Skin of body (tissue), 2 donors: ENCODE results near the gene NGFR. TPM values are rescaled to one million over a fixed set of nuclear protein-coding genes. Genes with fewer than 3 reads are reported as not detected.

Source experiments
- DNase-seq: peaks from one replicate; lab custom pipeline; 2025; lab: John Stamatoyannopoulos, UW
- total RNA-seq: library from RNA; depleted of rRNA; stranded (reverse); fragments of >200 nt; gene quantifications from one replicate; pipeline ENCODE4 v1.2.3, GENCODE V29; 2014

NGFR gene
- total RNA-seq, 1 donor from 2014 or later = 11.2 TPM

GRCh38 chr17:49515196-49515770 is 20.2 kb downstream of the NGFR start:
- peak; percentile 88 for DNase-seq

DNA sequence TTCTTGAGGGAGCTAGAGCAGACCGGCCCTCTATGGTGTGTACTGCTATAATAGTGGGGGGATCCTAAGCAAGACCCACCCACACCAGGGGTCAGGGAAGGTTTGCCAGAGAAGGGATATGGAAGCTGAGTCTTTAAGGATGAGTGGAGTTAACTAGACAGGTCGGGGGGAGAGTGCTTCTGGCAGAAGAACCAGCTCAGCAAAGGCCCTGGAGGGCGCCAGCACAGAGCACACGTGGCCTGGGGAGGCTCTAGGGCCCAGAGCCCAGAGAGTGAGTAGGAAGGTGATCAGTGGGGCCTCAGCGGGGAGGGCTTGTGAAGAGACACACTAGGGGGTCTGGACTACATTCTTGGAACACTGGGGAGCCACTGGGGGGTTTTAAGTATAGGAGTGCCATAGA is 21.1 kb downstream of the NGFR start:
- DNase-seq = no peak

GRCh38 chr17:49518346-49519078 is 23.4 kb downstream of the NGFR start:
- DNase-seq = no peak

DNA sequence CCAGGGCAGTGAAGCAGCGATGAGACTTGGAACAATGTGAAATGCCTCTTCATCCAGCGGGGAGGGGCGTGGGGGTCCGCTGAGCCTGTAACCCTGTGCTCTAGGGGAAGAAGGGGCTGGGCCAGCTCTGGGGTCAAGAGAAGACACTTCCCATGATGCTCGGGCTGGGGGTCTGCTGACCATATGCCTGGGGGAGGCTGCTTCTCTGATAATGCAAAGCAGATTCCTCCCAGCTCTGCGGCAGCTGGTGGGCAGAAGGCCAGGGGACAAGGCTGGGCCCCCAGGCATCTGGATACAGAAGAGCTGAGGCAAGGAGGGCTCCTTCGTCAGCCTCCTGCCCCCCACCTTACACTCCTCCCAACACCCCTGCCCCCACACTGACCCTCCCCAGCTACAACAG is 24.7 kb downstream of the NGFR start:
- peak; percentile 70 for DNase-seq

DNA sequence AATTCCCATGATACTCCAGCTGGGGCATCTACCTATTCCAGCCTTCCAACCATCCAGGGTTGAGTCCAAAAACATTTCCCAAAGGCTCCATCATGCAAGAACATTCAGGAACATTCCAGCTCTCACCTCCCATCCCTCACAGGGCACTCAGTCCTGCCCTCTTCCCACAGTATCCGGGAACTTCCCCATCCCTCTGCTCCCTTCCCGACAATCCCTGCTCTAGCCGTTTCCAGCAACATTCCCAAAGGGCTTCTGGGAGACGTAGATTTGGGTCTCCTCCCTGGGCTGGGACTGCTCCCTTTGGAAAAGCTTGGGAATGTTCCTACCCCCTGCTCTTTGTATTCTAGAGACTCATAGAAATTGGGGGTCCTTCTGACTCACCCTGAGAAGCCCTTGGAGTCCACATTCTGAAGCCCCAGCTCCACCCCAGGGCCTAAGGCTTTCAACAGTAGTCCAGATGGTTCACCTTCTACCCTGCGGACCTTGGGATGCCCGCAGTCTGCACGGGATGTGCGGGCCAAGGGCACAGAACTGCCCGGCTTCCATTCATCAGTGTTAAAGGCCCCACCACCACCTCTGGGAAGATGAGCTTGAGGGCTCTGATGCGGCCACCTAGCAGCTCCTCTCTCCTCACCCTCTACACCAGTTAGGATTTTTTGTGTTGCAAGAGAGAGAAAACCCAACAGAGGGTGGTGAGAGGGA is 25.4 kb downstream of the NGFR start:
- DNase-seq = no peak

DNA sequence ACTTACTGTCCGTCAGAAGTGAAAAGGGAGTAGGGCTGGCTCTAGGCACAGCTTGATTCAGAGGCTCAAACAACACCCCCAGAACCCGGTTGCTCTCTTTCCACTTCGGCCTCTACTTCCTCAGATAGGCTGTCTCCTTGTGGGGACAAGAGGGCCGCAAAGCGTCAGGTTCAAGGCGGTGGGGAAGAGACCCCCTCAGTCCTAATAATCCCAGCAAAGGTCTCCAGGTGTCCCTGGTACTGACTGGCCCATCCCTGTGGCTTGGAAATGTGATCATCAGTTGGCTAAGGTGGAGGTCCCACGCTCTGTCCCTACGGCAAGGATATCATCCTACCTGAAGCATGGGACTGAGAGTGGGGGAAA is 26.0 kb downstream of the NGFR start:
- DNase-seq = no peak

- DNase-seq = peak; percentile 36
Measured at GRCh38 chr17:49521471-49522356, 26.6 kb downstream of the NGFR start.

DNA sequence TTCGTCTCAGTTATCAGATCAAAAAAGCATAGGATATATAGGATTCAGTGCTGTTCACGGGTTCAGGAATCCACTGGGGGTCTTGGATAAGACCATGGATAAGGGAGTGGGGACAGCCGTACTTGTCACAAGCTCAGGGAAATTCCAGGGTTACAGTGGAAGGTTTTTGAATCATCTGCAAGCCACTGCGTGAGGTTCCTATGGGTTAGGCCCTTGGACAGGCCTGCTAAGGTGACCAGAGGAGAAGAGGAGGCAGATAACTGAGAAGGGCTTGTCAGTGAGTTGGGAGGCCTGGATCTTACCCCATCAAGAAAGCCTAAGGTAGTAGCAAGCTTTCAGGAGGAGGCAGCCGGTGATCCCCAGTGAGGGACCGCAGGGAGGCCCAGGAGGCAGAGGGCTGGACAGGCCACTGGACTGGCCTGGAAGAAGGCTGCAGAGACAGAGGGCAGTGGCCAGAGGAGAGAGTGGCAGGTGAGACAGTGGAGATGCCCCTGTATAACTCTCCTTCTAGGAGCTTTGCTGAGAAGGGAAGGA is 27.3 kb downstream of the NGFR start:
- DNase-seq = no peak

DNA sequence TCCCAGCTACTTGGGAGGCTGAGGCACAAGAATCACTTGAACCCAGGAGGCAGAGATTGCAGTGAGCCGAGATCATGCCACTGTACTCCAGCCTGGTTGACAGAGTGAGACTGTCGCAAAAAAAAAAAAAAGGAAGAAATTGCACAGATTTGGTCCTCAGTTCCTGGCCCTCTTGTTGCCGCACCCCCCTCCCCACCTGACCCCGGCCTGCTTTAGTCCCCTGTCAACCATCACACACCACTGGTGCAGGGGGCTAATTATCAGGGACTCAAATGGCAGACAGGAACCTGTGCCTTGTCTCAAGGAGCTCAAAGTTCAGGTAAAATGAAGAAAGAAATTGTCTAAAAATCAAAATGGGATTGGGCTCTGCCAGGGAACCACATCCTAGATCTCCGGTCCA is 28.1 kb downstream of the NGFR start:
- DNase-seq = no peak

- DNase-seq = no peak
Measured at GRCh38 chr17:49523706-49524472, 28.8 kb downstream of the NGFR start.

DNA sequence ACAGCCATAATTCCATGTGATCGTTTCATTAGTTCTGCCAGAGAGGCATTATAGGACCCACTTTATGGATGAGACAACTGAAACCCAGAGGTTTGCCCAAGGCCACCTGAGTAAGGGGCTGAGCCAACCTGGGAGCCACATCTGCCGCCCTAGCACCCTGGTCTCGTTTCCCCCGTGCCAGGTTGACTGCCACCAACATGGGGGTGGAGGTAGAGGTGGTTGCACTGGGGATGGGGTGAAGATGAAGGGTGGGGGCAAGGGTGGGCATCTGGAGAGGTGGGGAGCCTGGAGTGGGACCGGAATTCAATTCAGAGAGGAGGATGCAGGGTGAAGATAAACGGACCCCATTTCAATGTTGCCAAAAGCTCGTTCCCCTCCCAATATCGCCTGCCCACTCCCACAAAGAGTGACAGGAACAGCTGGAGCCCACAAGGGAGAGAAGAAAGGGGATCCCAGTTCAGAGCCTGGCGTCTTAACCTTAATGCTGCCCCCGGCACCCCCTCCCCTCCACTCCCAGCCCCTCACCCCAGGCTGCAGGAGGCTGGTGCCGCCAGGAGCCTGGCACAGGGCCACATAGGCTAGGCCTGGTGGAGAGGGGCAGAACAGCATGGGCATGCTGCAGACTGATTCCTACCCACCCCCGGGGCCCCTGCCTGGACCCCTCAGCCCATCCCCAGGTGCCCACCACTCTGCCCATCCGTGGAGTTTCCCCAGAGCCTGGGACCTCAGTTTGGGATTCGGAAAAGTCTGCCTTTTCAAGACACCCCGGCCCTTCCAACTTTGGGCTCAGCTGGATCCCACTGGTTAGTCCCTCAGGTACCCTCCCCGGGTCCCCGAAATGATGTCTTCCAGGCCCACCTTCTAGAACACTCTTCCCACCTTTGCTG is 29.6 kb downstream of the NGFR start:
- DNase-seq = no peak

DNA sequence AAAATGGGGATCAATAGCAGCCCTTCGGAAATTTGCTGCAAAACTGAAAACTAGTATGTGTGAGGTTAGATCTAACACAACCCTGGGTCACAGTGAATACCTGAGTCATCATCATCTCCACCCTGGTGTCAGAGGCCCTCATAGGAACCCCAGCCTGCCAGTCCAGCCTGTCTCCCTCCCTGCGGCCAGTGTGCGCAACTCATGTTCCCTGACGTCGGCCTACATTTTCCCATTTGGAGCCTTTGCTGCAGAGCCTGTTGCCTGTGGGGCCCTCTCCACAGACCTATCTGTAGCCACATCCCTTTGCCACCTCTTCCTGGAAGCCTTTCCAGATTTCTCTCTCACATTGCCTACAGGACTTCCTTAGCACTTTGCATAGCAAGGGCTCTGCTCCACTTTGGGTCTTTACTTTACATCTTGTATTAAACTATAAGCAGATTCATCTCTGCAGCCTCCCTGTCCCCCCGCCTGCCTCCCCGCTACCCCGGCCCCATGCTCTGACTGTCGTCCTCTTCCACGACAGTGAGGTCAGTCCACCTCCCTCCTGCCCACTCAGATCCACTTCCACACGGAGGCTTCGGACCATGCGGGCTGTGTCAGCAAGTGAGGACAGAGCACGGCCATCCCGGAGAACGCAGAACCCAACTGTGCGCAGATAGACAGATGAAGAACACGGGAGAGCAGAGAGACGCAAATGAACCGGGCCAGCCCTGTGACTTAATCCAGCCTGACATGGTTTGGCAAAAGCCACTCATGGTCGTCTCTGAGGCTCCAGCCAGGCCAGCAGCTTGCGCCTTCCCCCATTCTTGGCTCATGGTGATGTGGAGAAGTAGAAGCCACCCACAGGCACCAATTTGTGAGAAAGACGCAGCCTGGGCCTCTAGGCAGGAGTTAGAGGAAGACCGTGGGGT is 31.0 kb downstream of the NGFR start:
- no peak for DNase-seq

GRCh38 chr17:49527927-49528651 is 33.0 kb downstream of the NGFR start:
- peak; percentile 52 for DNase-seq

DNA sequence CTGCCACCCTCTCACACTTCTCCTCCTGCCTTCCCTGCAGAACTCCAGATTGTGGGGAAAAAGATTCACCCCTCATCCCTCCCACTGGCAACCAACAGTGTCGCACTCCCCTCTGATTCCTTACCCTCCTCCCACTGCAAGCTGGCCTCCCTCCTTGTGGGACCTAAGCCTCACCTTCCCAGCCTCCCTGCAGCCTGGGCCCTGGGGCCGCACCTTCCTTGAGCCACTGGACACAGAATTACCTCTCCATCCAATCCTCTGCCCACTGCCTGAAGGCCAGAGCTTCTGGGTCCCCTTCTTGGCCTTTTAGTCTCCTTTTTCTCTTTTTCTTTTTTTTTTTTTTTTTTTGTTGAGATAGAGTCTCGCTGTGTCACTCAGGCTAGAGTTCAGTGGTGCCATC is 33.9 kb downstream of the NGFR start:
- DNase-seq = no peak

GRCh38 chr17:49530118-49530517 is 35.0 kb downstream of the NGFR start:
- DNase-seq = no peak

DNA sequence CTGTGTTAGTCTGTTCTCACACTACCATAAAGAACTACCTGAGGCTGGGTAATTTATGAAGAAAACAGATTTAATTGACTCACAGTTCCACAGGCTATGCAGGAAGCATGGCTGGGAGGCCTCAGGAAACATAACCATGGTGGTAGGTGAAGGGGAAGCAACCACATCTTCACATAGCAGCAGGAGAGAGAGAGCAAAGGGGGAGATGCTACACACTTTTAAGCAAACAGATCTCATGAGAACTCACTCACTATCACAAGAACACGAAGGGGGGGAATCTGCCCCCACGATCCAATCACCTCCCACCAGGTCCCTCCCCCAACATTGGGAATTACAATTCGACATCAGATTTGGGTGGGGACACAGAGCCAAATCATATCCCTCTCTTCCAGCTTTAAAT is 48.8 kb downstream of the NGFR start:
- DNase-seq = no peak

GRCh38 chr17:49545007-49545660 is 50.0 kb downstream of the NGFR start:
- no peak for DNase-seq
